T-helper 1 cell treated with Interleukin-12 subunit alpha and Interleukin-12 subunit beta and Interleukin-4 antibody, amounts not matched to agents 30 μg/mL and 1 μg/mL, for 36 hours (primary cell): ENCODE results near the gene PITRM1.
A peak's percentile ranks its signal among the peaks of the same experiment; 100 is the strongest.

Source experiments
- H3K27ac Mint-ChIP-seq: one replicate; pipeline ENCODE4 v1.8.0; 2021; ENCODE audit warnings: mild to moderate bottlenecking, mixed read lengths
- H3K27me3 Mint-ChIP-seq: one replicate; pipeline ENCODE4 v1.8.0; 2021; ENCODE audit warnings: low read depth, mixed read lengths
- H3K36me3 Mint-ChIP-seq: one replicate; pipeline ENCODE4 v1.8.0; 2021; ENCODE audit warnings: low read depth, mixed read lengths
- H3K4me1 Mint-ChIP-seq: one replicate; pipeline ENCODE4 v1.8.0; 2021; ENCODE audit warnings: low read depth, mixed read lengths
- H3K4me3 Mint-ChIP-seq: one replicate; pipeline ENCODE4 v1.8.0; 2021; ENCODE audit warnings: mild to moderate bottlenecking, moderate library complexity, mixed read lengths
- H3K9me3 Mint-ChIP-seq: one replicate; pipeline ENCODE4 v1.8.0; 2021; ENCODE audit warnings: mixed read lengths

Gene PITRM1

GRCh38 chr10:3206511-3207157, 34.1 kb upstream of the PITRM1 start:
- Mint-ChIP-seq H3K36me3 (no peaks in the 10 kb centered on the region), H3K4me3 (no peak overlapping the region), H3K4me1 (no peaks in the 10 kb centered on the region), H3K27me3 (peaks cover 69% of the 10 kb centered on the region), H3K9me3 (no peaks in the 10 kb centered on the region), H3K27ac (no peak overlapping the region)

DNA sequence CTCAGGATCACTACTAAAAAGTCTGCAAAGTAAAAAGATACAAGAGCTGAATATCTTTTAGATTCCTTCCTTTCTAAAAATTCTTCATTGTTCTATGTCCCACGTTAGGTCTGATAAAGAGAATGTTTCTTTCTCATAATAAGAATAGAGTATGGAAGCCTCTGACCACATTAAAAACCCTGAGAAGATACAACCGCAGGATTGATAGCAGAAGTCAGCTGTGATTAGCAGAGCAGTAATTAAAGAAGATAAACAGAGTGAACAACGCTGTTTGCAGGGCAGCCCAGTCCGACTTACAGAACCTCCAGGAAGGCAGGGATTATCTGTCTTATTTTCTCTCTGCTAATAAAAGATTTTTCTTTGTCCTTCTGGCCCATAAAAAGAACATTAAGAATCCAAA, 31.4 kb upstream of the PITRM1 start:
- H3K9me3 Mint-ChIP-seq, result no peaks in the 10 kb centered on the region
- no peak overlapping the region for H3K27ac Mint-ChIP-seq
- H3K36me3 Mint-ChIP-seq, result no peaks in the 10 kb centered on the region
- peaks cover 1% of the 10 kb centered on the region for H3K4me1 Mint-ChIP-seq
- peaks cover 74% of the 10 kb centered on the region for H3K27me3 Mint-ChIP-seq
- no peak overlapping the region for H3K4me3 Mint-ChIP-seq

DNA sequence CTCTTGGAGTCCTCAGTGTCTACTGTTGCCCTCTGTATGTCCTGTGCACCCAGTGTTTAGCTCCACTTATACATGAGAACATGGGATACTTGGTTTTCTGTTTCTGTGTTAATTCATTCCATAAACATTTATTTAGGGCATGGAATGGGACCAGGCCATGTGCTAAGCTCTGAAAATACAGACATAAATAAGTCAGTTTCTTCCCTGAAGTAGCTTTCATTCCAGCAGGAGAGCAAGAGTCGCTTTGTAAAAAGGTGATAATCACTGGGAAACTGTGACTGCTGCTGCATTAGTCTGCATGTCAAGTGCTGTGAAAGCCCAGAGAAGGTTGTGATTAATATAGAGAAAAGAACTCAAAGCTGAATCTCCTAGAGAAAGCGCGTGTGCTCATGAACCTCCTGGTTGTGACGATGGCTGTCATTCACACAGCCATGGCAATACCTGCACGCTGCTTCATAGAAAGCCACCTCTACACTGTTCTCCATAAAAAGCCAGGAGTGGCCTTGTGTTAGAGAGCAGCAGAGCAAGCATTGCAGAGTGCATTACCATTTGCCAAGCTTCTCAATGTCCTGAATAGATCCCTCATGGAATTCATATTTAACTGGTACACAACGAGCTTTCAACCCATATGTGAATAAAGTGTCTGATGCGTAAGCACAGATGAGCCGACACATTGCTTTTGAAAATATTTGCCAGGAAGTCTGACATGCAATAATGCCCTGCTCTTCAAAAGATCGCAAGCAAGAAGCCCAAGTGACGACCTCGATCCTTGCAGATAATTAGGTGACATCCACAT, 30.6 kb upstream of the PITRM1 start:
- Mint-ChIP-seq H3K9me3 (no peaks in the 10 kb centered on the region), H3K36me3 (no peaks in the 10 kb centered on the region), H3K27me3 (peaks cover 78% of the 10 kb centered on the region), H3K27ac (no peak overlapping the region), H3K4me1 (peaks cover 8% of the 10 kb centered on the region), H3K4me3 (no peak overlapping the region)

DNA sequence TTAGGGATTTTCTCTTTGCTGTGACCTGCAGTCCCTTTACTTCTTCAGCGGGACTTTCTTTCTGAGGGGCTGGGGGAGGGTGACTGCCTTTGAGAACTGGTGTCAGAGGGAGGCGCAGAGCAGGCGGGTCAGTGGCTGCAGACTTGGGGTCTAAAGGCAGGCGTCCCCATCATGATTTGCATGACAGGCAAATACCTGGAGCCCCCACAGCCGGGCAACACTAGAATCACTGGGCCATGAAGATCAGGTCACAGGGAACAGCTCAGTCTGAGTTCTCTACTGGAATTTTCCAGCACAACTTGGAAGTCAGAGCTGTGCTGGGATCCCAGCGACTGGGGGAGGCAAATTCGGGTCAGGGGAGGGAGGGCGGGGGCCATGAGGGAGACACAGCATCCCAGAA, 29.2 kb upstream of the PITRM1 start:
- H3K4me1 Mint-ChIP-seq, result peaks cover 16% of the 10 kb centered on the region
- no peaks in the 10 kb centered on the region for H3K36me3 Mint-ChIP-seq
- no peaks in the 10 kb centered on the region for H3K9me3 Mint-ChIP-seq
- H3K4me3 Mint-ChIP-seq, result no peak overlapping the region
- H3K27me3 Mint-ChIP-seq, result peaks cover 73% of the 10 kb centered on the region
- H3K27ac Mint-ChIP-seq, result no peak overlapping the region

DNA sequence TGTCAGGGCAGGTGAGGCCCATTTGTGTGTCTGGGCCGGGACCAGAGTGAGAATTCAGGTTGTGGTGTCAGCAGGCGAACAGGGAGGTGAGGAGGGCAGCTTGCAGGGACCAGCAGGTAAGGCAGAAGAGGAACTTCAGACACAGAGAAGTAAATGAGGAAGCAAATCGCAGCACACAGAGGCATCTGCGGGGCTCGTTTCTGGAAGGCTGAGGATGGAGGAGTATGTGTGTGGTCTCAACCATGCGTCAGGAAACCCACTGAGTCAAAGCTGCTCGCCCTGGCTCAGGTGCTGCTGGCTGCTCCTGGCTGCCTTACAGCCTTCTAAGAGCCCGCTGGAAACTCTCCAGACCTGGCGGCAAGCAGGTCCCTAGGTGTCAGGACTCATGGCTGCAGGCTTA, 26.9 kb upstream of the PITRM1 start:
- Mint-ChIP-seq H3K27ac (no peak overlapping the region), H3K9me3 (no peaks in the 10 kb centered on the region), H3K27me3 (peaks cover 84% of the 10 kb centered on the region), H3K4me1 (peaks cover 16% of the 10 kb centered on the region), H3K36me3 (no peaks in the 10 kb centered on the region), H3K4me3 (no peak overlapping the region)

GRCh38 chr10:3198900-3199299, 26.3 kb upstream of the PITRM1 start:
- Mint-ChIP-seq H3K4me1 (peaks cover 16% of the 10 kb centered on the region), H3K36me3 (no peaks in the 10 kb centered on the region), H3K9me3 (no peaks in the 10 kb centered on the region), H3K4me3 (no peak overlapping the region), H3K27me3 (peaks cover 87% of the 10 kb centered on the region), H3K27ac (no peak overlapping the region)

- Mint-ChIP-seq H3K4me3 (peak overlapping the region; percentile 37), H3K4me1 (peaks cover 19% of the 10 kb centered on the region), H3K9me3 (no peaks in the 10 kb centered on the region), H3K27ac (peak overlapping the region; percentile 38), H3K36me3 (no peaks in the 10 kb centered on the region), H3K27me3 (peaks cover 87% of the 10 kb centered on the region)
Measured at GRCh38 chr10:3197348-3198003, 24.9 kb upstream of the PITRM1 start.

DNA sequence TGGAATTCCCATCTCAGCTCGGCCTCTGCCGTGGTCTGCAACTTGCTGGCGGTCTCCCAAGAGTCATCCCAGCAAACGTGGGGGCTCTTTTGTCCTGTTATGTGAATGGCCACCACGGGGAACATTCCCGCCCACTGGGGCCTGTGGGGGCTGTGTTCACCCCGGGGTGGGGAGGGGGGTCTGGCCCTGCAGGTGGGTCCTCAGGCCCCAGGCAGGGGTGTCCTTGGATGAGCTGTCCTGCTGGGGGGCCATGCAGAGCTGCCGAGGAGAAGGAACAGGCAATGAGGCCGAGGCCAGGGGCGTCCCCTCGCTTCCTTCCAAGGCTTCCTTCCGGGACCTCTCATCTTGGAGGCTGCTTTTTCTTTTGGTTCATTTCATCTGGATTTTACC, 24.4 kb upstream of the PITRM1 start:
- Mint-ChIP-seq H3K27me3 (peaks cover 86% of the 10 kb centered on the region), H3K9me3 (no peaks in the 10 kb centered on the region), H3K27ac (no peak overlapping the region), H3K4me1 (peaks cover 19% of the 10 kb centered on the region), H3K36me3 (no peaks in the 10 kb centered on the region), H3K4me3 (no peak overlapping the region)

GRCh38 chr10:3196482-3196881, 23.9 kb upstream of the PITRM1 start:
- Mint-ChIP-seq H3K4me3 (no peak overlapping the region), H3K27me3 (peaks cover 86% of the 10 kb centered on the region), H3K36me3 (no peaks in the 10 kb centered on the region), H3K9me3 (no peaks in the 10 kb centered on the region), H3K27ac (no peak overlapping the region), H3K4me1 (peaks cover 19% of the 10 kb centered on the region)

- Mint-ChIP-seq H3K4me3 (no peak overlapping the region), H3K4me1 (peaks cover 19% of the 10 kb centered on the region), H3K36me3 (no peaks in the 10 kb centered on the region), H3K27ac (no peak overlapping the region), H3K27me3 (peaks cover 86% of the 10 kb centered on the region), H3K9me3 (no peaks in the 10 kb centered on the region)
Measured at GRCh38 chr10:3195726-3196125, 23.1 kb upstream of the PITRM1 start.

GRCh38 chr10:3195286-3195685, 22.7 kb upstream of the PITRM1 start:
- Mint-ChIP-seq H3K27ac (no peak overlapping the region), H3K4me3 (no peak overlapping the region), H3K9me3 (no peaks in the 10 kb centered on the region), H3K4me1 (peaks cover 19% of the 10 kb centered on the region), H3K36me3 (no peaks in the 10 kb centered on the region), H3K27me3 (peaks cover 83% of the 10 kb centered on the region)

GRCh38 chr10:3194871-3195270, 22.3 kb upstream of the PITRM1 start:
- Mint-ChIP-seq H3K9me3 (no peaks in the 10 kb centered on the region), H3K36me3 (no peaks in the 10 kb centered on the region), H3K4me1 (peaks cover 19% of the 10 kb centered on the region), H3K27me3 (peaks cover 83% of the 10 kb centered on the region), H3K27ac (no peak overlapping the region), H3K4me3 (no peak overlapping the region)

GRCh38 chr10:3193751-3194150, 21.2 kb upstream of the PITRM1 start:
- peaks cover 81% of the 10 kb centered on the region for H3K27me3 Mint-ChIP-seq
- no peak overlapping the region for H3K27ac Mint-ChIP-seq
- H3K36me3 Mint-ChIP-seq, result no peaks in the 10 kb centered on the region
- peaks cover 15% of the 10 kb centered on the region for H3K4me1 Mint-ChIP-seq
- H3K9me3 Mint-ChIP-seq, result no peaks in the 10 kb centered on the region
- no peak overlapping the region for H3K4me3 Mint-ChIP-seq

- Mint-ChIP-seq H3K27ac (no peak overlapping the region), H3K27me3 (peaks cover 76% of the 10 kb centered on the region), H3K4me3 (no peak overlapping the region), H3K9me3 (no peaks in the 10 kb centered on the region), H3K36me3 (no peaks in the 10 kb centered on the region), H3K4me1 (peaks cover 9% of the 10 kb centered on the region)
Measured at GRCh38 chr10:3192856-3193635, 20.5 kb upstream of the PITRM1 start.
